ENCODE results near the gene TEAD1.

Gene TEAD1

DNA sequence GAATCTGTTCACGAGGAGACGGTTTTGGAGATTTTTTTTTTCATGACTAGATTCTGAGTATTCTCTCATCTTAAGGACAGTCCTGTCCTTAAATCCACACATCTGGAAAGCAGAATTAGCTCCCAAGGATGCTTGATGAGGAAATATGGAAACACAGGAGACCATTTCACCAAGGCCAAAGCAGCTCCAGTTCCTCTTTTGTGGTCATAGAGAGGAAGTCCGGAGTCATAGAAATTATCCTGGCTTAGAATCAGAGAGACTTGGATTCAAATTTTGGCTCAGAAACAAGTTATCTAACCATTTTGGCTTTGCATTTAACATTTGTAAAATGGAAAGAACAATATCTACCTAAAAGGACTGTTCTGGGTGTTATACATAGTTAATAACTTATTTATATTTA, 7.3 kb upstream of the TEAD1 start:
- no peak for DNase-seq (ENCODE audit: low spot score)

- DNase-seq (ENCODE audit: low spot score), result no peak
These were observed 6.6 kb upstream of the TEAD1 start for GRCh38 chr11:12667646-12668045.

DNA sequence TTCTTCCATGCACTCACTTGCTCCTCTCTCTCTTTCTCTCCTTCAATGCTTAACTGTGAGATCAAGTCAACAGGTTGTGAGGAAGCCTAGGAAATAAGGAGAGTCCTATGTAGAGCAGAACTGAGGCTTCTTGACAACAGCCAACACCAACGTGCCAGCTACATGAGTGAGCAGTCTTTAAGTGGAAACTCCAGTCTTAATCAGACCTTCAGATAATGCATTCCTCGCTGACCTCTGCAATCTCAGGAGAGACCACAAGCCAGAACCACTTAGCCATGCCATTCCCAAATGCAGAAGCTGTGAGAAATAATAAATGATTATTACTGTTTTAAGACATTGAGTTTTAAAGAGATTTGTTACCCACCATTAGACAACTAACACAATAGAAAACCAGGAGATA, 6.1 kb upstream of the TEAD1 start:
- DNase-seq (ENCODE audit: low spot score), result no peak

DNA sequence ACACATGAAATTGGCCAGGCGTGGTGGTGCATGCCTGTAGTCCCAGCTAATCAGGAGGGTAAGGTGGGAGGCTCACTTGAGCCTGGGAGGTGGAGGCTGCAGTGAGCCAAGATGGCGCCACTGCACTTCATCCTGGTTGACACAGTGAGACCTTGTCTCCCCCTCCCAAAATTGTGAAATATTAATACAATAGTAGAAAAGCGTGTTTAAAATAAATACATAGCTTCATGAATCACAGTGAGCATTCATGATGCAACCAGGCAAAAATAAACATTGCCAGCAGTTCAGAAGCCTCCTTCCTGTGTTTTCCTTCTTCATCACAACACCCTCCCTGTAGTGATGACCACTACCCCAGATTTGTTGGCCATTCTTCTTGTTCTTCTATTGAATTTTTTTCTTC, 4.3 kb upstream of the TEAD1 start:
- no peak for DNase-seq (ENCODE audit: low spot score)

DNA sequence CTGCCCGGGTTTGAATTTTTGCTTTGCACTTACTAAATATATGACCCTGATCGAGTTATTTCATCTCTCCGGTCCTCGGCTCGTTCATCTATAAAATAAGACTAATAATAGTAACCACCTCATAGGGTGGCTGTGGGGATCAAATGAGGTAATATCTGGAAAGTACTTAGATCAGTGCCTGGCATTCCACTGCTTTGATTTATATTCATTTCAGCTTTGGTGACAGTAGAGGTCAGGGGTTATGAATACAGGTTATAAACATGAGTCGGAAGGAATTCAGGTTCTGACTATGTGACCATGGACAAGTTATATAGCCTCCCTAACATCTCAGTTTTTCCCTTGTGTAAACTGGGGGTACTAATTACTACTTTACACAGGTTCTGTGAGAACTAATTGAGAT, 2.9 kb upstream of the TEAD1 start:
- no peak for DNase-seq (ENCODE audit: low spot score)

DNA sequence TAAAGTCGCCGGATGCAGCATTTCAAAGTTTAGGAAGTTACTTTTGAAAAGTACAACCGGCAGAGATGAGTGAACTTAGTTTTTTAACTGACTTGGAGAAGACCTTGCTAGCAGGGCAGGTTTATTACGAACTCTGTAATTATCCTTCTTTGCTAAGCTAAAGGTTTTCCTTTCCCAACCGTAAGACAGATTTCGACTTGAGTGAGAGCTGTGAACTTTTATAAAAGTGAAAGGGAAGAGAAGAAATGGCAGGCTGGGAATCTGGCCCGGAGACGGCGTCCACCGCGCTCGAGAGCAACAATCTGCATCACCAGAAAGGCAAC, 659 bp upstream of the TEAD1 start:
- no peak for DNase-seq (ENCODE audit: low spot score)

GRCh38 chr11:12674571-12674935, 332 bp downstream of the TEAD1 start:
- DNase-seq (ENCODE audit: low spot score), result no peak

- DNase-seq (ENCODE audit: low spot score), result no peak
These were observed 895 bp downstream of the TEAD1 start for GRCh38 chr11:12674936-12675696.

GRCh38 chr11:12675951-12676711, 1.9 kb downstream of the TEAD1 start:
- DNase-seq (ENCODE audit: low spot score), result no peak

- no peak for DNase-seq (ENCODE audit: low spot score)
These were observed 2.9 kb downstream of the TEAD1 start for GRCh38 chr11:12677131-12677530.

GRCh38 chr11:12678092-12678491, 3.9 kb downstream of the TEAD1 start:
- no peak for DNase-seq (ENCODE audit: low spot score)

DNA sequence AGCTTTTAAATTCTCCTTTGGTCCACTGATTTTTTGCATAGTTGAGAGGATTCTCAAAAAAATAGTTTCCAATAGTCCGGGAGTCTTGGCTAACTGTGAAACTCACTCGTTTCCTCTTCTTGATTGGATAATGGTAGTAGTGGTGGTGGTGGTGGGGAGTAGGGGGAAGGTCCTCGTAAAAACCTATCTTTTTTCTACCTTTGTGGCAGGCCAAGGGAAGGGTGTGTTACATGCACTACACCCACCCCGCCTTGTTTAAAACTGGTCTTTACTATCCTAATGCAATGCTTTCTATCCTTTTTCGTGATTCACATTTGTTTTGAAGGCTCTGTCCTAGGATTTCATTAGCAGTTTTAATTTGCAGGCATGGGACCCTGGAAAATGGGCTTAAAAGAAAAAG, 4.8 kb downstream of the TEAD1 start:
- no peak for DNase-seq (ENCODE audit: low spot score)

DNA sequence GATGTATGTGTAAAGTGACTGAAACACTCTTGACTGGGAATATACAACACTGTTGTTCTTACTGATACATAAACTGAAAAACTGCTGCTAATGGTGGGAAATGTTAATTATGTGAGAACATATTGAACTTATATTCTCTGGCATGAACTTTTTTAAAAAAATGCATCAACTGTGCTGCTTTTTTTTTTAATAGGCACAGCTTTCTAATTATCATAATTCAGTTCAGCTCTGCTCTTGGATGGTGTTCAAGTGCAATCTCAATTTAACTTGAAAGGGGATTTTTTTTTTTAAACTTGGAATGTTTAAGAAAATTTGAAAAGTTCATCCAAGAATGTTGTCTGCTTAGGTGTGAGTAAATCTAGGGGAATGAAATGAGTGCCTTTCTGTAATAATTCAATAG, 5.2 kb downstream of the TEAD1 start:
- no peak for DNase-seq (ENCODE audit: low spot score)

GRCh38 chr11:12680246-12680939, 6.2 kb downstream of the TEAD1 start:
- no peak for DNase-seq (ENCODE audit: low spot score)

- DNase-seq (ENCODE audit: low spot score), result no peak
These were observed 6.7 kb downstream of the TEAD1 start for GRCh38 chr11:12680940-12681258.

GRCh38 chr11:12681466-12681865, 7.2 kb downstream of the TEAD1 start:
- no peak for DNase-seq (ENCODE audit: low spot score)

DNA sequence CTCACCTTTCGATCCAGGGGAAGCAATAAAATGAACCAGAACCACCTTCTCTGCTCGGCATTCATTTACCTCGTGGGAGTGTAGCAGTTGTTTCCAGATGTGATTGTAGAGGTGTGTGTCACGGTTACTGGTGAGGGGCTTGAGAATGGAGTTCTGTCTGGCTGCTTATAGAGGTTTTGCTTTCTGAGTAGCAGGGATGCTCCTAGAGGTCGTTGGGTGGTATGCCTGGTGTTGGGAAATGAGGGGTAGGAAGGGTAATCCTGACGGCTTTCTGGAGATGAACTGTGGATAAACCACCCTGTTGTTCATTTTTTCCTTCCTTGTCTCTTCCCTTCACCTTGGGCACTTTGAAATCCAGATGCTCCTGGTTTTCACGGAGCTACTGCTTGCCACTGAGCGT, 8.1 kb downstream of the TEAD1 start:
- DNase-seq (ENCODE audit: low spot score), result no peak

DNA sequence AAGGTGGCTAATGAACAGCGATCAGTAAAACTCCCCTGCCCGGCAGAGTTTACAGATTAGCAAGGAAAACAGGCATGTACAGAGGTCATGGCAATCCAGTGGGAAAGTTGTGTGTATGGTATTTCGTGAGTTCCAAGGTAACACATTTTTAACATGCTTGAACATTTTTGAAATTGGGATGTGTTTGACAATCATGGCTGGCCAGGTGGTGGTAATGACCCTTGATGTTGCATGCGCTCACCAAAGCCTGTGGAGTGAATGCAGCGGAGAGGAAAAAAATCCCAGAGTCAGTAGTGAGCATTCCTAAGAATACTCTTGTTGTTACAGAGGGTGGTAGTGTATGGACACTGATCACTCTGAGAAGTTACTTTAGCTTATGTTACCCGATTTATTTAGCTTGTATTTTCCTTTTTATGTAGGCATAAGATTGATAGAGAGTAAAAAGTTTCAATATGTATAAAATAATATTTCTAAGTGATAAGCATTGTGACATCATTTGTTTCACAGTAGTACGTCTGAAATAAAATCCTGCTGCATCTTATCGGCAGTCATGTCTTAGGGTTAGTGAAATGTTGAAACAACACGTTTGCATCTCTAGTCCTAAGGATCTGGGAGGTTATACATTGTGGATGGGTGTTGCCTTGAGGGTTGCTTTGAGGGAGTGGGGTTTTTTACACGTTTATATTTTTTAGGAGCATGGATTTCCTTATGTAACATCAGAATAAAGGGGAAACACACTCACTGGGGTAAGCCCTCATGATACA, 8.7 kb downstream of the TEAD1 start:
- no peak for DNase-seq (ENCODE audit: low spot score)

DNA sequence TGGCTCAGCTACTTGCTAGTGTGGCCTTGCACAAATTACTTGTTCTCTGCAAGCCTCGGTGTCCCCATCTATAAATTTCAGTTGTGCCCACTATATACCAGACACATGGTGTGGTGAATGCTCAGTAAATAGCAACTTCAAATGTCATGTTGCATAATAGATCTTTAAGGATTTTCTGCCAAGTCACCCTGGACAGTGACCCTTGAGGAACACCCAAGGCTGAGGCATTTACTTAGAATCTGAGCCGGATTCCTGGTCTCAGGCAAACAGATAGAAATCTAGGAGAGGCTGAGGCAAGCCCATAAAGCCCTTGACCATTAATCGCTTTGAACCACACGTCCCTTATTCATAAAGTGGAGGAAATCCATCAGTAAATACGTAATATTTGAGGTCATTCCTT, 9.7 kb downstream of the TEAD1 start:
- no peak for DNase-seq (ENCODE audit: low spot score)

GRCh38 chr11:12684315-12684714, 10.1 kb downstream of the TEAD1 start:
- DNase-seq (ENCODE audit: low spot score), result no peak

DNA sequence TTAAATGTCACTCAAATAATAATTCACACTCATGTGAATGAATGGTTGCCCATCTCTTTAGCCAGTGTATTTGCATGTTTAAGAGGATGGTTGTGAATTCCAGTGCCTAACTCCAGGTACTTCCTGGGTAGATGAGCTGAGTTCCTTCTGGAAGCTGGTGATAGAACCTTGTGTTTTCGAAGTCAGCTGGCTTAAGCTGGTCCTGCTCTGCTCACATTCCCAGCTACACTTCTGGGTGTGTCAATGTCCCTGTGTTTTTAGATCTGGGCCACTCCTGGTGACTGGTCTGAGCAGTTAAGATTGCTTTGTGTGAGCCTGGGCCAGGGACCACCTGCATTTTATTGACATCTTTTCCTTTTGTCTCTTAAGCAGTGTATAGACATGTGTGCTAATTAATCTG, 10.6 kb downstream of the TEAD1 start:
- no peak for DNase-seq (ENCODE audit: low spot score)

GRCh38 chr11:12685229-12685628, 11.0 kb downstream of the TEAD1 start:
- no peak for DNase-seq (ENCODE audit: low spot score)

Data from hematopoietic multipotent progenitor cell treated with erythropoietin and hydrocortisone succinate and interleukin-3 and kit ligand, for 15 days (in vitro differentiated cells).